ENCODE results near the gene ASIC5.
"Not testable (repeated sequence)": the region's sequence is repeated elsewhere in the genome, so short reads cannot be mapped to it uniquely, and the experiment has no call there.

The ASIC5 gene

DNA sequence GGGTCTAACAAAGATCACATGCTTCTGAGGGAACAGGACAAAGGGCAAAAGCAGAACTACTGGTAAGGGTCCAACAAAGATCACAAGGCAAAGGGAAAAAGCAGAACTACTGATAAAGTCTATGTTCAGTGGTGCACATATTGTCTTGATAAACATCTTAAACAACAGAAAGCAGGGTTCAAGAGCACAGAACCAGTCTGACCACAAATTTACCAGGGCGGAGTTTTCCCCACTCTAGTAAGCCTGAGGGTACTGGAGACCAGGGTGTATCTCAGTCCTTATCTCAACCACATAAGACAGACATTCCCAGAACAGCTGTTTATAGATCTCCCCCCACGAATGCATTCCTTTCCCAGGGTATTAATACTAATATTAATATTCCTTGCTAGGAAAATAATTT, 32.3 kb upstream of the ASIC5 start:
- not testable (repeated sequence) for H3K9me3 ChIP-seq (ENCODE audit: control insufficient read depth, low read length); H3K4me3 ChIP-seq (ENCODE audit: low read length); H3K4me1 ChIP-seq (ENCODE audit: control insufficient read depth, insufficient read depth, low read length); H3K36me3 ChIP-seq (ENCODE audit: control insufficient read depth, insufficient read depth, low read length); H3K9ac ChIP-seq (ENCODE audit: low read length); H3K27me3 ChIP-seq (ENCODE audit: control insufficient read depth, insufficient read depth, low read length)

DNA sequence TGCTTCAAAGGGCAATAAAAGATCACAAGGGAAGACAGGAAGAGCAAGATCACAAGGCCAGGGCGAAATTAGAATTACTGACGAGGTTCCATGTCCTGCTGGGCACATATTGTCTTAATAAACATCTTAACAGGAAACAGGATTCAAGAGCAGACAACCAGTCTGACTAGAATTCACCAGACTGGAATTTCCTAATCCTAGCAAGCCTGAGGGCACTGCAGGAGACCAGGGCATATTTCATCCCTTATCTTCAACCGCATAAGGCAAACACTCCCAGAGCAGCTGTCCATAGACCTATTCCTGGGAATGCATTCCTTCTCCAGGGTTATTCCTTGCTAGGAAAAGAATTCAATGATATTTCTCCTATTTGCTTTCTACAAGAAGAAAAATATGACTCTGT, 25.0 kb upstream of the ASIC5 start:
- Histone ChIP-seq H3K9me3 (ENCODE audit: control insufficient read depth, low read length) (no peaks in the 10 kb centered on the region), H3K4me1 (ENCODE audit: control insufficient read depth, insufficient read depth, low read length) (no peaks in the 10 kb centered on the region), H3K27me3 (ENCODE audit: control insufficient read depth, insufficient read depth, low read length) (no peaks in the 10 kb centered on the region), H3K36me3 (ENCODE audit: control insufficient read depth, insufficient read depth, low read length) (no peaks in the 10 kb centered on the region), H3K9ac (ENCODE audit: low read length) (no peak overlapping the region), H3K4me3 (ENCODE audit: low read length) (no peak overlapping the region)

DNA sequence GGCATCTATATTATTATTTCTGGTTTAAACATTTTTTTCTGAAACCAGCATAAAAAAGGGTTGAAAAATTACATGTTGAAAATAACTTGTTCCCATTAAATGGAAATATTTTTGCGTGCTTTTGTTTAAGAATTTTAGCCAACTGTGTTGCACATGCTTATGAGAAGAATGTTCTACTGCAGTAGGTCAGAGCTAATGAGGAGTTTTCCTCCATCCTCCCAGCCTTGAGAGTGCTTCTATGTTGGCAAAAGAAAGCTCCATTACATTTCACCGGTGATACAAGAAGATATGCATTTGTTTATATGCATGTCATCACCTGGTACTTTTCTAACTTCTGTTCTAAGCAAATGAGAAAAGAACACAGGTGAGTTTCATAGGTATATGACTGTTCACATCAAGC, 23.9 kb upstream of the ASIC5 start:
- Histone ChIP-seq H3K9ac (ENCODE audit: low read length) (no peak overlapping the region), H3K27me3 (ENCODE audit: control insufficient read depth, insufficient read depth, low read length) (no peaks in the 10 kb centered on the region), H3K9me3 (ENCODE audit: control insufficient read depth, low read length) (no peaks in the 10 kb centered on the region), H3K4me1 (ENCODE audit: control insufficient read depth, insufficient read depth, low read length) (no peaks in the 10 kb centered on the region), H3K36me3 (ENCODE audit: control insufficient read depth, insufficient read depth, low read length) (no peaks in the 10 kb centered on the region), H3K4me3 (ENCODE audit: low read length) (no peak overlapping the region)

DNA sequence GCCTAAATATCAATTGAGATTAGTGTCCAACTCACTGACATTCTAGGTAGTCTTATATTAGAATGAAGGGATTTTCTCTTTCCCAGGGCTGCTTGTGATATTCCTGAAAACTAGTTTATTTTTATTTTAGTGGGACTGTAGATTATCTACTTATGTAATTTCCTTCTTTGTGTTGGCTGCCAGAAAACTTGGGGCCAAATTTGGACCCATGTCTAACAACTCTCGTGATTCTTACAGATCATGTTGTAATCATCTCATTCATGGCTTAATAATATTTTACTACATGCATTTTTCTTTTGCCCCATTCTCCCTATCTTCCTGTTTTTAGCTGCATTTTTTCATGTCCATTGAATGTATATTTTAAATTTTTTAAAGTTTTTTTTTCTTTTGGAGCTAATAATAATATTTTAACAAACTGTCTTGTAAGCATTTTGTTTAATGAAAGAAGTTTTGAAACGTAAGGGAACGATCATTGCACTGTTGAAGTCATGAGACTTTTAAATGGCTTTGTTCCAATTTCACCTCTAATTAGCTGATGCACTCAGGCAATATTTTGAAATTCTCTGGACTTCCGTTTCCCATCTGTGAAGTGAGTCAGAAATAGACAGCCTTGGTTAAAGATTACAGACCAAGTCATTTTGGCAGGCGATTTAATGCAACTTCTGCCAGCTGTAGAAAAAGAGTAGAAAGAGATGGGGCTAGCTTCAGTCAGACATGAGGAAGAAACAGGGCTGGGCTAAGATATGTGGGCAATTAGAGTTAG, 23.1 kb upstream of the ASIC5 start:
- no peaks in the 10 kb centered on the region for H3K27me3 ChIP-seq (ENCODE audit: control insufficient read depth, insufficient read depth, low read length)
- no peak overlapping the region for H3K4me3 ChIP-seq (ENCODE audit: low read length)
- H3K36me3 ChIP-seq (ENCODE audit: control insufficient read depth, insufficient read depth, low read length), result no peaks in the 10 kb centered on the region
- no peaks in the 10 kb centered on the region for H3K4me1 ChIP-seq (ENCODE audit: control insufficient read depth, insufficient read depth, low read length)
- no peaks in the 10 kb centered on the region for H3K9me3 ChIP-seq (ENCODE audit: control insufficient read depth, low read length)
- no peak overlapping the region for H3K9ac ChIP-seq (ENCODE audit: low read length)

DNA sequence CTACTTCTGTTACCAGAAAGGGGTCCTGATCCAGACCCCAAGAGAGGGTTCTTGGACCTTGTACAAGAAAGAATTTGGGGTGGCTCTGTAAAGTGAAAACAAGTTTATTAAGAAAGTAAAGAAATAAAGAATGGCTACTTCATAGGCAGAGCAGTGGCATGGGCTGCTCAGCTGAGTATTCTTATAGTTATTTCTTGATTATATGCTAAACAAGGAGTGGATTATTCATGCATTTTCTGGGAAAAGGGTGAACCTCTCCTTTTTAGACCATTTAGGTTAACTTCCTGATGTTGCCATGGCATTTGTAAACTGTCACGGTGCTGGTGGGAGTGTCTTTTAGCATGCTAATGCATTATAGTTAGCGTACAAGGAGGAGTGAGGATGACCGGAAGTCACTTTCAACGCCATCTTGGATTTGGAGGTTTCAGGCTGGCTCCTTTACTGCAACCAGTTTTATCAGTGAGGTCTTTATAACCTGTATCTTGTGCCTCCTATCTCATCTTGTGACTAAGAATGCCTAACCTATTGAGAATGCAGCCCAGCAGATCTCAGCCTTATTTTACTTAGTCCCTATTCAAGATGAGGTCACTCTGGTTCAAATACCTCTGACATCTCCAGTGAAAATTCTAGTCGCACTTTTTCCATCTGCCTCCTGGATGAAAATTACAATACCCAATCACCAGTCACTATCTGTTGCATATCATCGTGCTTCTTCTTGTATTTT, 21.9 kb upstream of the ASIC5 start:
- H3K9me3 ChIP-seq (ENCODE audit: control insufficient read depth, low read length), result no peaks in the 10 kb centered on the region
- no peaks in the 10 kb centered on the region for H3K36me3 ChIP-seq (ENCODE audit: control insufficient read depth, insufficient read depth, low read length)
- H3K4me1 ChIP-seq (ENCODE audit: control insufficient read depth, insufficient read depth, low read length), result no peaks in the 10 kb centered on the region
- no peak overlapping the region for H3K9ac ChIP-seq (ENCODE audit: low read length)
- H3K27me3 ChIP-seq (ENCODE audit: control insufficient read depth, insufficient read depth, low read length), result no peaks in the 10 kb centered on the region
- no peak overlapping the region for H3K4me3 ChIP-seq (ENCODE audit: low read length)

DNA sequence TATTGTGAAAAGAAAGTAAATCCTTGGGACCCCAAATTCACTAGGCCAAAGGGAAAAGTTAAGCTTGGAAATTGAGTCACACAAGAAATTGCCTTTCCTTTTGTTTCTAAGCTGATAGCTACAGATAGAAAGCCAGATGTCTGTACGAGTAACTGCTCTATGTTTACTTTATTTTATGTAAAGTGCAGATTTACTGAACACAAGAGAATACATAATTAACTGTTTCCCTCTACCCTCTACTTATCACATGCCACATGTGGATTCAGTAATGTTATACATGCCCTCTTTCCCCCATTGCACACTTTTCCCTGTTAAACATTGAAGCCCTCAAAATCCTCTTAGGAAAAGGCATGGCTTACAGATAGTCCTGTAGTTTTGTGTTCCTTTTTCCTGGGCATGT, 21.0 kb upstream of the ASIC5 start:
- no peaks in the 10 kb centered on the region for H3K4me1 ChIP-seq (ENCODE audit: control insufficient read depth, insufficient read depth, low read length)
- no peaks in the 10 kb centered on the region for H3K9me3 ChIP-seq (ENCODE audit: control insufficient read depth, low read length)
- no peaks in the 10 kb centered on the region for H3K36me3 ChIP-seq (ENCODE audit: control insufficient read depth, insufficient read depth, low read length)
- H3K4me3 ChIP-seq (ENCODE audit: low read length), result no peak overlapping the region
- no peaks in the 10 kb centered on the region for H3K27me3 ChIP-seq (ENCODE audit: control insufficient read depth, insufficient read depth, low read length)
- H3K9ac ChIP-seq (ENCODE audit: low read length), result no peak overlapping the region

DNA sequence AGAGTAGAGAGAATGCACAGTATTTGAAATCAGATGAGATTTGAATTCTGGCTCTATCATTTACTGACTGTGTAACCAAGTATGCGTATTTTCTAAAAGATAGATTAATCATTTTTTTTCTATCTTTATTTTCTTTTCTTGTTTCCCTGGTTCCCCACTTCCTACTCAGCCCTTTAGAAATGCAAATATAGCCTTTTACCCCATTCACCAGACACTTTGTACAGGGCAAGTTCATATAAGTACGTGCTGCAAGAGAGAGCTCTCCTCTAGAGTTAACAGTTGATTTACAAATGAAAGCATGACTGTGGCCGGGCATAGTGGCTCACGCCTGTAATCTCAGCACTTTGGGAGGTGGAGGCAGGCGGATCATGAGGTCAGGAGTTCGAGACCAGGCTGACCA, 19.6 kb upstream of the ASIC5 start:
- no peak overlapping the region for H3K4me3 ChIP-seq (ENCODE audit: low read length)
- H3K9me3 ChIP-seq (ENCODE audit: control insufficient read depth, low read length), result no peaks in the 10 kb centered on the region
- H3K27me3 ChIP-seq (ENCODE audit: control insufficient read depth, insufficient read depth, low read length), result no peaks in the 10 kb centered on the region
- no peak overlapping the region for H3K9ac ChIP-seq (ENCODE audit: low read length)
- no peaks in the 10 kb centered on the region for H3K36me3 ChIP-seq (ENCODE audit: control insufficient read depth, insufficient read depth, low read length)
- H3K4me1 ChIP-seq (ENCODE audit: control insufficient read depth, insufficient read depth, low read length), result no peaks in the 10 kb centered on the region

DNA sequence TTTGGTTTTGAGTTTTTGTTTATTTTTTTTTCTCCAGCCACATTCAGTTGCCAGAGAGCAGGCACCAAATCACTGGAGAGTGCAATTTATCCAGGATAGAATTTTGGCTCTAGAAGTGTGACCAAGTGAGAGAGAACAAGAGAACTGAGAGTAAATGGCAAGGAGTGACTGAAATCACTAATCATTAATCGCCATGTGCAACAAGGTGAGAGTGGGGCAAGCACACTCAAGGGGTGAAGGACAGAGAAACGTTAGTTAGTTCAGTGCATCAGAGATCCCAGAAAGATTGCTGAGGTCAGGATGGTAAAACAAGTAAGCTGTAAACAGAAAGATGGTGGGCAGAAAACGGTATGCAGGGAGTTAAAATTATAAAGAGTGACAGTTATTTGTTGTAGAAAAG, 17.8 kb upstream of the ASIC5 start:
- Histone ChIP-seq H3K4me3 (ENCODE audit: low read length) (no peak overlapping the region), H3K36me3 (ENCODE audit: control insufficient read depth, insufficient read depth, low read length) (no peaks in the 10 kb centered on the region), H3K9ac (ENCODE audit: low read length) (no peak overlapping the region), H3K27me3 (ENCODE audit: control insufficient read depth, insufficient read depth, low read length) (no peaks in the 10 kb centered on the region), H3K9me3 (ENCODE audit: control insufficient read depth, low read length) (no peaks in the 10 kb centered on the region), H3K4me1 (ENCODE audit: control insufficient read depth, insufficient read depth, low read length) (no peaks in the 10 kb centered on the region)

DNA sequence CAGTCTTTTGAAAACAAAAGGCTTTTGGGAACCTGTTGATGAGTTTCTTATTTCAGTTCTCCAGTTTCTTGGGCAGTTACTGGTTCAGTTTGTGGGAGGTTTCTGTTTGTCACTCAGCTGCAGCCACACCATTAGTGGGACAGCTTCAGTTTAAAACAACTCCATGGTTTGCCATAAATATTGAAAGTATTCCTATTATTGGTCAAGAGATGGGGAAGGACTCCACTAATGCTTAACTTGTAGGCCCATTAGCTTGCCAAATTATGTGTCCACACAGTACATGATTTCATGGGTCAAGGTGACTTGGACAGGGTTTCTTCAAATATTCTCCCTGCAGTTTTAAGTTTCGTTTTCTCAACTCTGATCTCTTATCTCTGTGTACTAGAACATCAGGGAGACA, 15.5 kb upstream of the ASIC5 start:
- no peaks in the 10 kb centered on the region for H3K36me3 ChIP-seq (ENCODE audit: control insufficient read depth, insufficient read depth, low read length)
- no peaks in the 10 kb centered on the region for H3K9me3 ChIP-seq (ENCODE audit: control insufficient read depth, low read length)
- H3K9ac ChIP-seq (ENCODE audit: low read length), result no peak overlapping the region
- H3K4me3 ChIP-seq (ENCODE audit: low read length), result no peak overlapping the region
- no peaks in the 10 kb centered on the region for H3K27me3 ChIP-seq (ENCODE audit: control insufficient read depth, insufficient read depth, low read length)
- no peaks in the 10 kb centered on the region for H3K4me1 ChIP-seq (ENCODE audit: control insufficient read depth, insufficient read depth, low read length)

DNA sequence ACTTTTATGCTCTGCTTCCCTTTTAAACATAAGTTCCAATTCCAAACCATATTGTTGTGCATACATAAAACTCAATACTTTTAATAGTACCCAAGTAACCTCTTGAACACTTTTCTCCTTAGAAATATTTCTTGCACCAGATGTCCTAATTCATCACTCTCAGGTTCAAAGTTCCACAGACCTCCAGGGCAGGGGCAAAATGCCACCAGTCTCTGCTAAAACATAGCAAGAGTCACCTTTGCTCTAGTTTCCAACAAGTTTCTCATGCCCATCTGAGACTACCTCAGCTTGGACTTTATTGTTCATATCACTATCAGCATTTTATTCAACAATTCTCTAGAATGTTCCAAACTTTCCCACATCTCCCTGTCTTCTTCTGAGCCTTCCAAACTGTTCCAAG, 13.7 kb upstream of the ASIC5 start:
- H3K9ac ChIP-seq (ENCODE audit: low read length), result no peak overlapping the region
- H3K4me3 ChIP-seq (ENCODE audit: low read length), result no peak overlapping the region
- H3K36me3 ChIP-seq (ENCODE audit: control insufficient read depth, insufficient read depth, low read length), result no peaks in the 10 kb centered on the region
- no peaks in the 10 kb centered on the region for H3K9me3 ChIP-seq (ENCODE audit: control insufficient read depth, low read length)
- no peaks in the 10 kb centered on the region for H3K4me1 ChIP-seq (ENCODE audit: control insufficient read depth, insufficient read depth, low read length)
- H3K27me3 ChIP-seq (ENCODE audit: control insufficient read depth, insufficient read depth, low read length), result no peaks in the 10 kb centered on the region

DNA sequence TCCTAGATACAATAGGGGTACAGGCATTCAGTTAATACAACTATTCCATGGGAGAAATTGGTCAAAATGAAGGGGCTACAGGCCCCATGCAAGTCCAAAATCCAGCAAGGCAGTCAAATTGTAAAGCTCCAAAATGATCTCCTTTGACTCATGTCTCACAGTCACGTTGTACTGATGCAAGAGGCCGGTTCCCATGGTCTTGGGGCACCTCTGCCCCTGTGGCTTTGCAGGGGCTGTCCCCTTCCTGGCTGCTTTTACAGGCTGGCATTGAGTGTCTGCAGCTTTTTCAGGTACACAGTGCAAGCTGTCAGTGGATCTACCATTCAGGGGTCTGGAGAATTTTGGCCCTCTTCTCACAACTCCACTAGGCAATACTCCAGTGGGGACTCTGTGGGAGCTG, 12.5 kb upstream of the ASIC5 start:
- H3K4me1 ChIP-seq (ENCODE audit: control insufficient read depth, insufficient read depth, low read length), result no peaks in the 10 kb centered on the region
- no peaks in the 10 kb centered on the region for H3K27me3 ChIP-seq (ENCODE audit: control insufficient read depth, insufficient read depth, low read length)
- H3K9ac ChIP-seq (ENCODE audit: low read length), result no peak overlapping the region
- no peaks in the 10 kb centered on the region for H3K9me3 ChIP-seq (ENCODE audit: control insufficient read depth, low read length)
- H3K36me3 ChIP-seq (ENCODE audit: control insufficient read depth, insufficient read depth, low read length), result no peaks in the 10 kb centered on the region
- H3K4me3 ChIP-seq (ENCODE audit: low read length), result no peak overlapping the region

DNA sequence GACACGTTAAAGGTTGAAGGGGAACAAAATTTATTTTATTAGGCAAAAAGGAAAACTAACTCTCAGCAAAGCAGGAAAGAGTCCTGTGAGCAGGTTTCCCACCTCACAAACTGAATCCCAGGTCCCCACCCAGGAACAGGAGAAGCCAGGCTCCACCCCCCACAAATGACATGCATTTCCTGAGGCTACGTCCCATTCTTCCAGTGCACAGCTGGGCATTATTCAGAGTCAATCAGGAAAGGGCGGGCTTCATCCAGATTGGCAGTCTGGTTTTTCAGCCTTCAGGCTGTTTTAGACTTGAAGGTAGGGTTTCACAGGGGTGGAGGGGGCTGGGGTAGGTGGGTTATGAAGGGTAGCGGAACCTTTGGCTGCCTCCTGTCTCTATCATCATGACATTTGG, 11.9 kb upstream of the ASIC5 start:
- H3K4me1 ChIP-seq (ENCODE audit: control insufficient read depth, insufficient read depth, low read length), result no peaks in the 10 kb centered on the region
- no peaks in the 10 kb centered on the region for H3K36me3 ChIP-seq (ENCODE audit: control insufficient read depth, insufficient read depth, low read length)

More for the DNA sequence above, 11.9 kb upstream of the ASIC5 start:
- Histone ChIP-seq H3K4me3 (ENCODE audit: low read length) (no peak overlapping the region), H3K27me3 (ENCODE audit: control insufficient read depth, insufficient read depth, low read length) (no peaks in the 10 kb centered on the region), H3K9ac (ENCODE audit: low read length) (no peak overlapping the region), H3K9me3 (ENCODE audit: control insufficient read depth, low read length) (no peaks in the 10 kb centered on the region)

Measured in mucosa of stomach (tissue), 1 donor.